A549 (cell line): ENCODE measurements around the gene TVP23A. TPM values are rescaled to one million over a fixed set of nuclear protein-coding genes. Genes with fewer than 3 reads are reported as not detected.
A peak's percentile ranks its signal among the peaks of the same experiment; 100 is the strongest.
"Not testable (repeated sequence)": the region's sequence is repeated elsewhere in the genome, so short reads cannot be mapped to it uniquely, and the experiment has no call there.

Experiments used
- ATAC-seq, 2 experiments: fragments of 200-7000 bp in 1 of 2; fragments of >200 bp in 1 of 2; cut with Nextera tagmentation in 1 of 2; cut with Tn5 transposase in 1 of 2; 3 replicates each; pipeline versions ENCODE4 v1.8.0 to v1.9.1; 2018 to 2020; ENCODE audit warnings: mild to moderate bottlenecking in 1 of 2, moderate library complexity in 1 of 2
- CTCF ChIA-PET: fragments of 300-600 bp; sonication (Branson Sonifier 250); formaldehyde crosslinking; extraction: SDS; loops from one replicate; lab custom pipeline; 2021; ENCODE audit warnings: antibody characterized with exemption, inconsistent platforms; lab: Yijun Ruan, JAX
- POLR2A ChIA-PET: fragments of 350-600 bp; formaldehyde crosslinking; extraction: SDS; loops from one replicate; lab custom pipeline; 2021; ENCODE audit warnings: antibody characterized with exemption, inconsistent platforms; lab: Yijun Ruan, JAX
- DNase-seq, 2 experiments: peaks; one replicate each; pipeline versions ENCODE4 v3.0.0 to v3.0.0-alpha.2; 2011 to 2016; ENCODE audit warnings: low read depth in 1 of 2, low spot score in 1 of 2
- FAIRE-seq: peaks from 2 replicates; lab custom pipeline; 2011; peaks lifted over from hg19 to GRCh38; lab: Jason Lieb, UNC
- H3K27ac ChIP-seq, 2 experiments: fragments of >200 bp; sonication (Bioruptor Twin); formaldehyde crosslinking; 3 replicates each; pipeline ENCODE4 v1.5.1; 2016 to 2017
- H3K4me1 ChIP-seq: fragments of >200 bp; sonication (Bioruptor Twin); formaldehyde crosslinking; 3 replicates; pipeline ENCODE4 v1.6.1; 2016
- H3K4me2 ChIP-seq: fragments of >200 bp; sonication (Bioruptor Twin); formaldehyde crosslinking; 3 replicates; pipeline ENCODE4 v1.6.1; 2016
- H3K4me3 ChIP-seq: fragments of >200 bp; sonication (Bioruptor Twin); formaldehyde crosslinking; 3 replicates; pipeline ENCODE4 v1.5.1; 2016
- H3K9me3 ChIP-seq: fragments of >200 bp; sonication (Bioruptor Twin); formaldehyde crosslinking; 3 replicates; pipeline ENCODE4 v1.6.1; 2016
- EHF ChIP-seq: fragments of 250-450 bp; sonication (Bioruptor Pico); IDR thresholded peaks from 2 replicates; pipeline ENCODE4 v1.5.0; 2020; ENCODE audit warnings: mild to moderate bottlenecking
- ELK1 ChIP-seq: fragments of 150-350 bp; IDR thresholded peaks from 2 replicates; pipeline ENCODE4 v1.6.1; 2014; ENCODE audit warnings: low read depth, mild to moderate bottlenecking, low read length
- GATA3 ChIP-seq: IDR thresholded peaks from 2 replicates; pipeline ENCODE4 v1.6.1; 2012; ENCODE audit warnings: borderline replicate concordance
- HES2 ChIP-seq: fragments of >200 bp; sonication (Bioruptor Twin); formaldehyde crosslinking; IDR thresholded peaks from 2 replicates; pipeline ENCODE4 v1.6.1; 2016
- HOXA7 ChIP-seq: fragments of 250-450 bp; sonication (Bioruptor Pico); IDR thresholded peaks from 2 replicates; pipeline ENCODE4 v1.5.0; 2020; ENCODE audit warnings: mild to moderate bottlenecking, moderate library complexity
- KDM1A ChIP-seq: fragments of 200-600 bp; sonication (generic); IDR thresholded peaks from 2 replicates; pipeline ENCODE4 v1.6.1; 2016; ENCODE audit warnings: low read depth, mild to moderate bottlenecking
- MAFK ChIP-seq: fragments of 450-650 bp; IDR thresholded peaks from 2 replicates; pipeline ENCODE4 v1.6.1; 2014; ENCODE audit not compliant: partially characterized antibody
- MAX ChIP-seq: IDR thresholded peaks from 2 replicates; pipeline ENCODE4 v1.6.1; 2012
- NPAS2 ChIP-seq: fragments of 250-450 bp; sonication (Bioruptor Pico); IDR thresholded peaks from 2 replicates; pipeline ENCODE4 v1.8.0; 2022; ENCODE audit warnings: mild to moderate bottlenecking, moderate library complexity, borderline replicate concordance
- RNF2 ChIP-seq: fragments of 200-600 bp; sonication (generic); IDR thresholded peaks from 2 replicates; pipeline ENCODE4 v1.6.1; 2016; ENCODE audit warnings: low read depth, mild to moderate bottlenecking, antibody characterized with exemption, moderate library complexity, borderline replicate concordance
- SMC3 ChIP-seq: fragments of >200 bp; sonication (Bioruptor Twin); formaldehyde crosslinking; IDR thresholded peaks from 3 replicates; pipeline ENCODE4 v1.6.1; 2018; ENCODE audit warnings: inconsistent platforms
- WGBS: methylation state at CpG from one replicate; pipeline ENCODE4 v1.1.6; 2017; ENCODE audit errors: missing lambda C conversion rate; 5-methylcytosine and 5-hydroxymethylcytosine counted together
- polyA plus RNA-seq, 4 experiments: library from polyadenylated mRNA; depleted of rRNA in 3 of 4; stranded (reverse); fragments of >200 nt; fragmentation: RNase III in 1 of 4; extraction: RNeasy Plus Mini Kit Qiagen cat#74134 plus additional on column Dnase treatment in 1 of 4; gene quantifications; 2 replicates in 3 of 4; 3 replicates in 1 of 4; pipeline ENCODE4 v1.2.3, GENCODE V29; 2011 to 2017

Gene TVP23A
- polyA plus RNA-seq, 2 of the 4 experiments (the other 2 are of a cell fraction): 0.03 TPM; not detected in 1

GRCh38 chr16:10831894-10832886 lies 13.6 kb upstream of the TVP23A start (continued):
- TF ChIP-seq SMC3: no peak

GRCh38 chr16:10830240-10830639 lies 11.6 kb upstream of the TVP23A start:
- H3K4me2 ChIP-seq, H3K4me3 ChIP-seq, DNase-seq, H3K27ac ChIP-seq, CTCF ChIA-PET, POLR2A ChIA-PET, H3K4me1 ChIP-seq, H3K9me3 ChIP-seq, FAIRE-seq, ATAC-seq: not testable (repeated sequence)

- H3K4me1 ChIP-seq, ATAC-seq, DNase-seq, CTCF ChIA-PET, POLR2A ChIA-PET, H3K27ac ChIP-seq, H3K4me3 ChIP-seq, H3K4me2 ChIP-seq, H3K9me3 ChIP-seq, FAIRE-seq: not testable (repeated sequence)
- 59% methylated on average over 18 of the region's 18 CpGs for WGBS
Measured at GRCh38 chr16:10829390-10830098, 10.9 kb upstream of the TVP23A start.

- Histone ChIP-seq H3K27ac (no peak overlapping the region), H3K4me2 (no peak overlapping the region), H3K4me1 (no peaks in the 10 kb centered on the region), H3K4me3 (no peak overlapping the region), H3K9me3 (no peaks in the 10 kb centered on the region)
- ATAC-seq (peak; percentile 30 to 32; a peak in 2 of 6 replicates), FAIRE-seq (no peak), DNase-seq (no peak)
- CTCF ChIA-PET: no interaction called here
- POLR2A ChIA-PET: no interaction called here
- WGBS: 54% methylated on average over 6 of the region's 17 CpGs
- TF ChIP-seq HES2 (no peak), RNF2 (no peak), EHF (CRISPR knock-in tag) (no peak), KDM1A (no peak), MAX (no peak), HOXA7 (CRISPR knock-in tag) (no peak), NPAS2 (CRISPR knock-in tag) (no peak), ELK1 (no peak), SMC3 (no peak)
Measured at GRCh38 chr16:10828851-10829366, 10.3 kb upstream of the TVP23A start.

- no peaks in the 10 kb centered on the region for H3K4me1 ChIP-seq
- no peak overlapping the region for H3K4me2 ChIP-seq
- DNase-seq: no peak
- 75% methylated on average over 10 of the region's 11 CpGs for WGBS
- no peak overlapping the region for H3K27ac ChIP-seq
- FAIRE-seq: no peak
- CTCF ChIA-PET: no interaction called here
- H3K4me3 ChIP-seq: no peak overlapping the region
- POLR2A ChIA-PET: no interaction called here
- TF ChIP-seq GATA3: no peak
- TF ChIP-seq MAFK: no peak
- no peak for ATAC-seq
- no peaks in the 10 kb centered on the region for H3K9me3 ChIP-seq
Measured at GRCh38 chr16:10827691-10828341, 9.2 kb upstream of the TVP23A start.
